K562 (cell line): ENCODE data around the gene ITGAD. TPM values are rescaled to one million over a fixed set of nuclear protein-coding genes. Genes with fewer than 3 reads are reported as not detected.

Experiments
- ARID1B ChIP-seq: fragments of 450-650 bp; IDR thresholded peaks from 2 replicates; pipeline ENCODE4 v1.6.1; 2016; ENCODE audit warnings: antibody characterized with exemption, mild to moderate bottlenecking, inconsistent platforms
- ARNT ChIP-seq, 2 experiments: fragments of 450-650 bp; IDR thresholded peaks; 2 replicates each; pipeline ENCODE4 v1.6.1; 2016; ENCODE audit warnings: mild to moderate bottlenecking in 1 of 2
- CBX3 ChIP-seq, 2 experiments: IDR thresholded peaks; 1 replicate in 1 of 2; 2 replicates in 1 of 2; pipeline ENCODE4 v1.6.1; 2012; ENCODE audit warnings: inconsistent platforms in 2 of 2, low read length in 2 of 2, borderline replicate concordance in 1 of 2, control low read depth in 1 of 2
- CREM ChIP-seq: IDR thresholded peaks from 2 replicates; pipeline ENCODE4 v1.6.1; 2014; ENCODE audit warnings: antibody characterized with exemption, low read depth
- CTCFL ChIP-seq: IDR thresholded peaks from 2 replicates; pipeline ENCODE4 v1.6.1; 2011; ENCODE audit warnings: borderline replicate concordance, low read depth, mild to moderate bottlenecking, moderate library complexity, low read length; ENCODE audit not compliant: insufficient read depth, poor library complexity, severe bottlenecking
- GATAD2A ChIP-seq: fragments of 450-650 bp; IDR thresholded peaks from 2 replicates; pipeline ENCODE4 v1.6.1; 2017
- HMG20B ChIP-seq: fragments of 250-450 bp; sonication (Bioruptor Pico); IDR thresholded peaks from 2 replicates; pipeline ENCODE4 v1.5.0; 2021; ENCODE audit warnings: mild to moderate bottlenecking
- KDM1A ChIP-seq, 2 experiments: fragments of 450-650 bp; IDR thresholded peaks; 2 replicates each; pipeline ENCODE4 v1.6.1; 2016; ENCODE audit warnings: mild to moderate bottlenecking in 2 of 2
- NFIC ChIP-seq: fragments of 450-650 bp; IDR thresholded peaks from 2 replicates; pipeline ENCODE4 v1.6.1; 2017; ENCODE audit warnings: mild to moderate bottlenecking, inconsistent platforms
- SMARCA5 ChIP-seq: fragments of 450-650 bp; IDR thresholded peaks from 2 replicates; pipeline ENCODE4 v1.6.1; 2016
- ZNF511 ChIP-seq: sonication (generic); formaldehyde crosslinking; IDR thresholded peaks from 2 replicates; pipeline ENCODE4 v1.8.0; 2022; ENCODE audit warnings: mild to moderate bottlenecking, missing genetic modification reagents
- ZNF77 ChIP-seq: fragments of 250-450 bp; sonication (Bioruptor Pico); IDR thresholded peaks from 2 replicates; pipeline ENCODE4 v1.5.0; 2020
- polyA plus RNA-seq, 8 experiments: library from polyadenylated mRNA; depleted of rRNA in 4 of 8; stranded (reverse) in 5 of 8; unstranded in 3 of 8; fragments of >200 nt; fragmentation: Nextera tagmentation in 2 of 8; fragmentation: Illumina TruSeq in 1 of 8; extraction: Ambion mirVana in 2 of 8; extraction: Trizol in 1 of 8; gene quantifications; 2 replicates each; pipeline versions ENCODE4 v1.2.1 to v1.2.3, GENCODE V29; 2011 to 2014; ENCODE audit warnings: inconsistent platforms in 1 of 8, missing spikeins in 1 of 8
- total RNA-seq, 7 experiments: library from RNA; depleted of rRNA in 6 of 7; stranded (reverse); fragments of >200 nt in 6 of 7; fragmentation: Illumina TruSeq in 2 of 7; extraction: Trizol in 2 of 7; gene quantifications; 2 replicates each; pipeline versions ENCODE4 v1.2.1 to v1.2.3, GENCODE V29; 2011 to 2021; ENCODE audit warnings: low replicate concordance in 1 of 7
- TF ChIP-seq, protein P1 (sequence below): fragments of 200-800 bp; sonication (Bioruptor generic); IDR thresholded peaks from 2 replicates; pipeline ENCODE4 v1.6.1; 2017; ENCODE audit warnings: missing genetic modification characterization, missing compliant biosample characterization
- TF ChIP-seq, protein P2 (sequence below): IDR thresholded peaks from 3 replicates; pipeline ENCODE4 v1.6.1; 2011; ENCODE audit warnings: borderline replicate concordance, mild to moderate bottlenecking, moderate library complexity; ENCODE audit not compliant: insufficient read length; ENCODE audit errors: extremely low read depth
- TF ChIP-seq, protein P3 (sequence below), 3 experiments: IDR thresholded peaks in 2 of 3; conservative IDR thresholded peaks in 1 of 3; 2 replicates each; pipeline ENCODE4 v1.5.1; 2011 to 2012; ENCODE audit warnings: low read length in 3 of 3, mild to moderate bottlenecking in 3 of 3, control low read depth in 2 of 3, improper control_type of control experiment in 1 of 3, inconsistent platforms in 1 of 3, low read depth in 1 of 3, mixed read lengths in 1 of 3, moderate library complexity in 1 of 3; ENCODE audit not compliant: insufficient read depth in 2 of 3
- TF ChIP-seq, protein P4 (sequence below), 2 experiments: fragments of 450-650 bp; conservative IDR thresholded peaks; 2 replicates each; pipeline ENCODE4 v1.6.1; 2017; ENCODE audit warnings: mild to moderate bottlenecking in 2 of 2, moderate library complexity in 2 of 2

Gene ITGAD
- total and polyA plus RNA-seq, 9 of the 15 experiments (the other 6 are each of a cell fraction or from before 2014, with no cell fraction given): not detected

GRCh38 chr16:31451681-31452351 is 58.7 kb downstream of the ITGAD start (continued):
- TF ChIP-seq, protein P1, sequence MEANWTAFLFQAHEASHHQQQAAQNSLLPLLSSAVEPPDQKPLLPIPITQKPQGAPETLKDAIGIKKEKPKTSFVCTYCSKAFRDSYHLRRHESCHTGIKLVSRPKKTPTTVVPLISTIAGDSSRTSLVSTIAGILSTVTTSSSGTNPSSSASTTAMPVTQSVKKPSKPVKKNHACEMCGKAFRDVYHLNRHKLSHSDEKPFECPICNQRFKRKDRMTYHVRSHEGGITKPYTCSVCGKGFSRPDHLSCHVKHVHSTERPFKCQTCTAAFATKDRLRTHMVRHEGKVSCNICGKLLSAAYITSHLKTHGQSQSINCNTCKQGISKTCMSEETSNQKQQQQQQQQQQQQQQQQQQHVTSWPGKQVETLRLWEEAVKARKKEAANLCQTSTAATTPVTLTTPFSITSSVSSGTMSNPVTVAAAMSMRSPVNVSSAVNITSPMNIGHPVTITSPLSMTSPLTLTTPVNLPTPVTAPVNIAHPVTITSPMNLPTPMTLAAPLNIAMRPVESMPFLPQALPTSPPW (CRISPR knock-in tag): peak; percentile 55
- TF ChIP-seq ARID1B: peak; percentile 56
- TF ChIP-seq ARNT (IDR thresholded peaks at IDR 0.05): peak in 1 of 2 experiments; percentile 42; a peak in 1 of 4 replicates
- peak; percentile 16 for TF ChIP-seq CTCFL
- TF ChIP-seq HMG20B (CRISPR knock-in tag): no peak
- TF ChIP-seq CBX3 (IDR thresholded peaks at IDR 0.05; ENCODE audit: borderline replicate concordance in 1 of 2, low read length in 2 of 2): peak in 1 of 2 experiments; percentile 52; a peak in 1 of 3 replicates
- no peak for TF ChIP-seq SMARCA5
- TF ChIP-seq NFIC: 0 out of 2 replicates have a peak, but pooled peaks have one; percentile 25
- TF ChIP-seq ZNF77 (CRISPR knock-in tag): no peak
- TF ChIP-seq, protein P2, sequence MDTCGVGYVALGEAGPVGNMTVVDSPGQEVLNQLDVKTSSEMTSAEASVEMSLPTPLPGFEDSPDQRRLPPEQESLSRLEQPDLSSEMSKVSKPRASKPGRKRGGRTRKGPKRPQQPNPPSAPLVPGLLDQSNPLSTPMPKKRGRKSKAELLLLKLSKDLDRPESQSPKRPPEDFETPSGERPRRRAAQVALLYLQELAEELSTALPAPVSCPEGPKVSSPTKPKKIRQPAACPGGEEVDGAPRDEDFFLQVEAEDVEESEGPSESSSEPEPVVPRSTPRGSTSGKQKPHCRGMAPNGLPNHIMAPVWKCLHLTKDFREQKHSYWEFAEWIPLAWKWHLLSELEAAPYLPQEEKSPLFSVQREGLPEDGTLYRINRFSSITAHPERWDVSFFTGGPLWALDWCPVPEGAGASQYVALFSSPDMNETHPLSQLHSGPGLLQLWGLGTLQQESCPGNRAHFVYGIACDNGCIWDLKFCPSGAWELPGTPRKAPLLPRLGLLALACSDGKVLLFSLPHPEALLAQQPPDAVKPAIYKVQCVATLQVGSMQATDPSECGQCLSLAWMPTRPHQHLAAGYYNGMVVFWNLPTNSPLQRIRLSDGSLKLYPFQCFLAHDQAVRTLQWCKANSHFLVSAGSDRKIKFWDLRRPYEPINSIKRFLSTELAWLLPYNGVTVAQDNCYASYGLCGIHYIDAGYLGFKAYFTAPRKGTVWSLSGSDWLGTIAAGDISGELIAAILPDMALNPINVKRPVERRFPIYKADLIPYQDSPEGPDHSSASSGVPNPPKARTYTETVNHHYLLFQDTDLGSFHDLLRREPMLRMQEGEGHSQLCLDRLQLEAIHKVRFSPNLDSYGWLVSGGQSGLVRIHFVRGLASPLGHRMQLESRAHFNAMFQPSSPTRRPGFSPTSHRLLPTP: no peak
- TF ChIP-seq GATAD2A: 0 out of 2 replicates have a peak, but pooled peaks have one; percentile 34
- no peak for TF ChIP-seq ZNF511 (CRISPR knock-in tag)
- TF ChIP-seq CREM: peak; percentile 61
- 0 out of 4 replicates have a peak, but pooled peaks of 1 of the 2 experiments have one; percentile 6 for TF ChIP-seq KDM1A (IDR thresholded peaks at IDR 0.05)
- TF ChIP-seq, protein P3, sequence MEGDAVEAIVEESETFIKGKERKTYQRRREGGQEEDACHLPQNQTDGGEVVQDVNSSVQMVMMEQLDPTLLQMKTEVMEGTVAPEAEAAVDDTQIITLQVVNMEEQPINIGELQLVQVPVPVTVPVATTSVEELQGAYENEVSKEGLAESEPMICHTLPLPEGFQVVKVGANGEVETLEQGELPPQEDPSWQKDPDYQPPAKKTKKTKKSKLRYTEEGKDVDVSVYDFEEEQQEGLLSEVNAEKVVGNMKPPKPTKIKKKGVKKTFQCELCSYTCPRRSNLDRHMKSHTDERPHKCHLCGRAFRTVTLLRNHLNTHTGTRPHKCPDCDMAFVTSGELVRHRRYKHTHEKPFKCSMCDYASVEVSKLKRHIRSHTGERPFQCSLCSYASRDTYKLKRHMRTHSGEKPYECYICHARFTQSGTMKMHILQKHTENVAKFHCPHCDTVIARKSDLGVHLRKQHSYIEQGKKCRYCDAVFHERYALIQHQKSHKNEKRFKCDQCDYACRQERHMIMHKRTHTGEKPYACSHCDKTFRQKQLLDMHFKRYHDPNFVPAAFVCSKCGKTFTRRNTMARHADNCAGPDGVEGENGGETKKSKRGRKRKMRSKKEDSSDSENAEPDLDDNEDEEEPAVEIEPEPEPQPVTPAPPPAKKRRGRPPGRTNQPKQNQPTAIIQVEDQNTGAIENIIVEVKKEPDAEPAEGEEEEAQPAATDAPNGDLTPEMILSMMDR (IDR thresholded peaks at IDR 0.05 in 2 of 3, conservative IDR thresholded peaks at IDR 0.05 in 1 of 3; ENCODE audit: insufficient read depth in 2 of 3, low read depth in 1 of 3, low read length in 3 of 3): peak; percentile 80 to 92 (median 83)
- TF ChIP-seq, protein P4, sequence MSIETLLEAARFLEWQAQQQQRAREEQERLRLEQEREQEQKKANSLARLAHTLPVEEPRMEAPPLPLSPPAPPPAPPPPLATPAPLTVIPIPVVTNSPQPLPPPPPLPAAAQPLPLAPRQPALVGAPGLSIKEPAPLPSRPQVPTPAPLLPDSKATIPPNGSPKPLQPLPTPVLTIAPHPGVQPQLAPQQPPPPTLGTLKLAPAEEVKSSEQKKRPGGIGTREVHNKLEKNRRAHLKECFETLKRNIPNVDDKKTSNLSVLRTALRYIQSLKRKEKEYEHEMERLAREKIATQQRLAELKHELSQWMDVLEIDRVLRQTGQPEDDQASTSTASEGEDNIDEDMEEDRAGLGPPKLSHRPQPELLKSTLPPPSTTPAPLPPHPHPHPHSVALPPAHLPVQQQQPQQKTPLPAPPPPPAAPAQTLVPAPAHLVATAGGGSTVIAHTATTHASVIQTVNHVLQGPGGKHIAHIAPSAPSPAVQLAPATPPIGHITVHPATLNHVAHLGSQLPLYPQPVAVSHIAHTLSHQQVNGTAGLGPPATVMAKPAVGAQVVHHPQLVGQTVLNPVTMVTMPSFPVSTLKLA (conservative IDR thresholded peaks at IDR 0.05): 0 out of 4 replicates have a peak, but pooled peaks have one; percentile 18 to 30
